ENCODE results near the gene RIPOR2.
"Not testable (repeated sequence)": the region's sequence is repeated elsewhere in the genome, so short reads cannot be mapped to it uniquely, and the experiment has no call there.

Gene RIPOR2

DNA sequence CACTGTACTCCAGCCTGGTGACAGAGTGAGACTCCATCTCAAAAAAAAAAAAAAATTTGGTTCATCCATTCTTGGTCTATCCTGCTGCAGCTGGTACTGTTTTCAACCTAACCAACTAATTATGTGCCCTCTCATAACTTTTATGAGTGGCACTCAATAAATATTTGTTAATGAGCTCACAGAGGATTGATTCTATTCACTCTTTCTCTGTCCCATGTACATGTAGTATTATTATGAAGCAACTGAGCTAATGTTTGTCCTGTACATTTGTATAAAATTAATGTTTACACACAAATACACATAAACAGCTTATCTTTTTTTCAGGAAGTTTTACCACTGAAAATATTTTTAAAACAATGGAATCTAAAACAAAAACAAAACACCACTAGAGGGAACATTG, 10.1 kb downstream of the RIPOR2 start:
- no peak for FAIRE-seq

DNA sequence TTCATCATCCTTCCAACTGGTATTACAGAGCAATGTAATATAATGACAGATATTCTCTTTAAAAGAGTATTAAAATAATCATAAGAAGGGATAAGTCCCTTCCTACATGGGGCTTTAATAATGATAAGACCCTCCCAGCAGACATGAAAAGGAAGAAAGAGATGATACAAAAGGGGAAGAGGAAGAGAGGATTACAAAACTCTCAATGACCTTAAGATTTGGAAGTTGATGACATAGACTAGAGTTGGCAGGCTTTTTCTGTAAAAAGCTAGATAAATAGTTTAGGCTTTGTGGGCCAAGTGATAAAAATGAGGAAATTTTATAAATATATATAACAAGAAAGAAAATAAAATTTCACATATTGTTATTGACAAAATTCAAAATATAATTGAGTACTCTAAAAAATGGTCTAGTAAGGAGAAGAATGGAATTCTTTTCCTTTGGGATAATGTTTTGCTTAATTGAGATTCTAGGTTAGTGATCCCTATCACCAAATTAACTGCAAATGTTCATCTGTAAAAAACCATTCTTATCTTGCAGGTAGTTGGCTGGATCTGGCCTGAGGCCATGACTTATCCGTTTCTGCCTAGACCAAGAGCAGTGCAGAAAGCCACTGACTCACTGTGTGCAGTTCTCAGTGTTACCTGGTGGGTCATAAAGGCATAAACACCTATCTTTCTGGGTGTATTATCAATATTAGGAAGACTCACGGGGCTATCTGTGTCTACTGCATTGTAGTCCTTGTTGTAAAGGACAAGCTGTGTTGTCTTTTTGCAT, 11.0 kb downstream of the RIPOR2 start:
- FAIRE-seq = no peak

DNA sequence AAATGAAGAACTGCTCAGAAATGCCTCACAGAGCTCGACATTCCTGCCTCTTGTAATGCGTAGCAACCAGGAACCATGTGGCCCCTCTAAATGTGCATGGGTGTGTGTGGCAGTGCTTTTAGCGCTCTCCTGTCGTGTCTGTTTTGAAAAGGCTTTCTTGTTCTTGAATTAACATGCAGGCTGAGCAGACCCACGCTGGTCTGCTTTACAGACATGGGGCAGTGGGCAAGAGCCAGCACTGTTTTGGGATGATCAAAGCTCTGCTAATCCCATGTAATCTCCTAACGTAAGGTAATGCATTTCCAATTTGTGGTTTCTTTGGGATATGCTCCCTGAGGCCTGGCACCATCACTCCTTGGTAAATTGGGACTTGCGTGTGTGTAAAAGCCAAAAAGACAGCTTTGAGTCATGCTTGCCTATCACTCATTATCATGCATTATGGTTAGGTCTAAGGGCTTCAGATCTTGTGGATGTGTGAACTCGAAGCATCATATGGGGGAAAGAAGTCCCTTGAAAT, 11.8 kb downstream of the RIPOR2 start:
- no peak for FAIRE-seq

DNA sequence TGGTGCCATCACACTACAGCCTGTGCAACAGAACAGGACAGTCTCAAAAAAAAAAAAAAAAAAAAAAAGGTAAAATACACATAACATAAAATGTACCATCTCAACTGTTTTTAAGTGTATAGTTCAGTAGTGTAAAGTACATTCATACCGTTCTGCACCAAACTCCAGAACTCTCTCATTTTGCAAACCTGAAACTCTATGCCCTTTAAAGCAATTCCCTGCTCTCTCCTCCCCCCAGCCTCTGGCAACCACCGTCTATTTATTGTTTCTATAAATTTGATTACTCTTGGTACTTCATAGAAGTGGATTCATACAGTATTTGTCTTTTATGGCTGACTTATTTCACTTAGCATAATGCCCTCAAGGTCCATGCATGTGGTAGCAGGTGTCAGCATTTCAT, 12.9 kb downstream of the RIPOR2 start:
- no peak for FAIRE-seq

DNA sequence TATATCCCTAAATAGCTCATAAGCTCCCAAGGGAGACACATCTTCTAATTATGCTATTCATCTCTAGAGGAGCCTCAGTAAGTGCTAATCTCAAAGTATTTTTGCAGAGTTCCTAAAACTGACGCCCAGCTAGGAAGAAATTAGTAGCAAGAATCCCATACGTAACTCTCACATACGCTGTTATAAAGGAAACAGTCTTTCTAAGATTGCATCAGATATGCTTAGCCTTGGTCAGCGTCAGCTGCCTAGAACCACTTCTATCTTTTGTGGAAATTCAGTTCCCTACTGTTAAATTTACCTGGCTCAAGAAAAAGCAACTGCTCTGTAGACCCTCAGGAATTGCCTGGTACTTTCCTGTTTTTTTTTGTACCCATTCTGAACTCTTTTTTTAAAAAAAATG, 13.6 kb downstream of the RIPOR2 start:
- FAIRE-seq = no peak

DNA sequence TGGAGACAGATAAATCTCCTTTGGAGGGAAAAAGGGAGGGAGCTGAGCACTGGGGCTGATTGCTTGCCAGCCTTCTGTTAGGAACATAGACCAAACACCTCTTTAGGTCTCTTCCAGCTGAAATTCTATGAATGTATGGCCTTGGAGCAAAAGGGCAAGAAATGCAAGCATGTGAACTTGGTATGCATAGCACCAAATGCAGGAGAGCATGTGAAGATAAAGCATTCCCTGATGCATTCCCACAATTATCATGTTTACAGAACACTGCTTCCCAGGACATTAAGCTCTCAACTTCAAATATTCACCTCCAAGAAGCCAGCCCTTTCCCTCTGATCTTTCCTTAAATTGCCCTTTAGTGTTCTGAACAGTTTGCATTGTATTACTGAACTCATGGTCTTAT, 15.6 kb downstream of the RIPOR2 start:
- FAIRE-seq = no peak

DNA sequence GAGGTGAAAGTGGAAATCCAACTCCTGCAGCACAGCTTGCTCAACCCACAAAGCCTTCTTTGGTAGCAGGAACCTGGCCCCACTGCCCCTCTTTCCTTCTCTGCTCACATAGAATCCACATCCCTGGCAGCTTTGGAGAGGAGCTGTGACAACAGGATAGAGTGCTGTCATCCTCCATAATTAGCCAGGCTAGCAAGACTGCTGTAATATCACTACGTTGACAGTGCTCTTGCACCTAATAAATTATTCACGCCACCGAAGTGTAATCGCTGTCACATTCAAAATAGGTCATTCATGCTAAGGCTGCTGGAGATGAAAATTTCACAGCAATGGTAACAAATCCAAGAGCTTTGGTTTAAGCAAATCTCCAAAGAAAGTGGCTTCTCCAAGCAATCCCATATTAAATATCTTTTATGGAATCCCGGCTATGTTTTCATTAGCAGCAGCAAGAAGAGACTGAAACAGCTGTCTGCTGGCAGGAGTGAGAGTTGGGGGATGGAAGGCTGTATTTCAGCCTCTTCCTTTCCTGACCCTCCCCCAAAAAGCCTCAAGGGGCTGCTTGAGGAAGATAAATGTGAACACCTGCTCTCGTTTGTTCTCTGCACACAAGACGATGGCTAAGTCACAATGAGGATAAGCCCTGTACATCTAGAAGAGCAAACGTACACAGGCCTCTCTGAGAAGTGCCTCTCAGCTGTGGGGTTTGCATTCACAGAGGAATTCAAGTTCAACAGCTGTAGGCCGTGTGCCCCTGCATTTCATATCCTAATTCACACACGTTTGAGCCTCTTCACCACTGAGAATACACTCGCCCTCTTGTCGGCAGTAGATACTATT, 16.5 kb downstream of the RIPOR2 start:
- no peak for FAIRE-seq

DNA sequence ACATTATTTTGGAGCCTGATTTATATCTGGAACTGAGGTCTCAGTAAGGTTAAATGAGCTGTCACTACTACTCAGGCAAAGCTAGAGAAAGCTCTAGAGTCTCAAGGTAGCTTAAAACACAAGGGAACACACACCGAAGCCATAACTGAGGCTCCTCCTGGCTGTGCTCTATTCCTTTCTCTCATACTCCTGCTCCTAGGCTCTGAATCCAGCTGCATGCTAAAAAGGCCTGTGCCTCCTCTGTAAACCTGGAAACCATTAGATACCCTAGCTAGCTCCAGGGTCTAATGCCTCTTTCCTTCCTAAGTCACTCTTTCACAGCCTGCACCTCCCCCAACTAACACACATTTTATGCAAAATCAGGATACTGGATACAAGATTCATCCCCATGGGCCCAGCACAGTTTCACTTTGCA, 17.1 kb downstream of the RIPOR2 start:
- FAIRE-seq = no peak

DNA sequence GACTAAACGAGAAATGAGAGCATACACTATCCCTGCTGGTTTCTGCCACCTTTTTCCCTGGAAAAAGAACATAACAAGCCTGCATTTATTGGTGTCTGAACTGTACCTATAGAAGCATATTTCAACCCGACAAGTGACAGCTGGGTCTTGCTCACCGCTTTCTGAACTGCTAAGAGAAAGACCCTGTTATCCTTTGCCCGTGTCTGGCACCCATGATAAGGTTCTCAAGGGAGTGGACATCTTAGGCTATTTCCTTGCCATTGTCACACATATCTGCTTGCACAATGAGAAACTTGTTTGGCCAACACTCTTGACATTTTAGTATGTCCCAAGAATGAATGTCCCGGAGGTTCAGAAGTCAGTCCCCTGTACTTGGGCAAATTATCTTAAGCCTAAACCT, 19.3 kb downstream of the RIPOR2 start:
- no peak for FAIRE-seq

DNA sequence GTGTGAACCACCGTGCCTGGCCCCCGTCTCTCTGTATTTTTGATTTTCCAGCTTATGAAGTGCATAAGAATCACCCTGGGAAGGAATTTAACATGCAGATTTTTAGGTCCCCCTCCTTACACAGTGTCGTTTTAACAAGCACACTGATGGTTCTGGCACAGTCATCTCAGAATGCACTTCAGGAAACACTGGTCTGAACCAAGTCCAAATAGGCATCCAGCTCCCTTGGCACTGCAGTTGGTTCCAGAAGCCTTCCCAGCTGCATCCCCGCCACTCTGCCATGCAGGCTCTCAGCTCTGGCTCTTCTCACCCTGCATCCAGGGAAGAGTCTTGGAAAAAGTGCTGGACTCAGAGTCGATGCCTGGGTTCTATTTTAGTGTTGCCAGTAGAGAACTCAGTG, 20.1 kb downstream of the RIPOR2 start:
- no peak for FAIRE-seq

DNA sequence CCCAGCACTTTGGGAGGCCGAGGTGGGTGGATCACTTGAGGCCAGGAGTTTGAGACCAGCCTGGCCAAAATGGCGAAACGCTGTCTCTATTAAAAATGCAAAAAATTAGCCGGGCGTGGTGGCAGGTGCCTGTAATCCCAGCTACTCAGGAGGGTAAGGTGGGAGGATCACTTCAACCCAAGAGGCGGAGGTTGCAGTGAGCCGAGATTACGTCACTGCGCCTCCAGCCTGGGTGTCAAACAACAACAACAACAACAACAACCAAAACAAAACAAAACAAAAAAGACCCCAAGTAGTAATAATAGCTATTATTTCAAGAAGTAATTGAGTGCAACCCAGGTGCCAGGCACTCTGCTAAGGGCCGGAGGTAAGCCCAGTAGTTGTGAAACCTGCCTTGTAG, 21.7 kb downstream of the RIPOR2 start:
- not testable (repeated sequence) for FAIRE-seq

DNA sequence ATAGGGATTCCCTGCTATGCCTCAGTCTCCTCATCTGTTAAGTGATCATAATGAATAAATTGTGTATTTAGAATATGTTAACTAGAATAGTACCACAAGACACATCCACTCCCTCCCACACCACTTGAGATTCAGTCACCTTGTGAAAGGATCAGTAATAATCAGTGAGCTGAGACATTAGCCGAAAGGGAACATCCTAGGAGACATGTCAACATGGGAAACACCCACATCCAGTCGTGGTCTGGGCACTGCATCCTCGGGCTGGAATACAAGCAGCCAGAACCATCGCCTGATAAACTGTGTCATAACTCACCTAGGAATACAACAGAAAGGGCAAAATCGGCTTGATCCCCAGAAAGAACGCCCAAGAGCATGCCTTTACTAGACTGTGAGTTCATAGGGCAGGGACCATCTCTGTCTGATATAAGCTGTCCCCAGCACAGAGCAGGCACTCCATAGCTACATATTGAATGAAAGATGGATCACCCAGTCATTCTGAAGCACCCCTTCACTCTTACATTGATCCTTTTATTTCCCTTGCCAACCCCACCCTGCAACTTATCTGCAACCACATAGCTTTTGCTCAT, 23.9 kb downstream of the RIPOR2 start:
- FAIRE-seq = no peak

DNA sequence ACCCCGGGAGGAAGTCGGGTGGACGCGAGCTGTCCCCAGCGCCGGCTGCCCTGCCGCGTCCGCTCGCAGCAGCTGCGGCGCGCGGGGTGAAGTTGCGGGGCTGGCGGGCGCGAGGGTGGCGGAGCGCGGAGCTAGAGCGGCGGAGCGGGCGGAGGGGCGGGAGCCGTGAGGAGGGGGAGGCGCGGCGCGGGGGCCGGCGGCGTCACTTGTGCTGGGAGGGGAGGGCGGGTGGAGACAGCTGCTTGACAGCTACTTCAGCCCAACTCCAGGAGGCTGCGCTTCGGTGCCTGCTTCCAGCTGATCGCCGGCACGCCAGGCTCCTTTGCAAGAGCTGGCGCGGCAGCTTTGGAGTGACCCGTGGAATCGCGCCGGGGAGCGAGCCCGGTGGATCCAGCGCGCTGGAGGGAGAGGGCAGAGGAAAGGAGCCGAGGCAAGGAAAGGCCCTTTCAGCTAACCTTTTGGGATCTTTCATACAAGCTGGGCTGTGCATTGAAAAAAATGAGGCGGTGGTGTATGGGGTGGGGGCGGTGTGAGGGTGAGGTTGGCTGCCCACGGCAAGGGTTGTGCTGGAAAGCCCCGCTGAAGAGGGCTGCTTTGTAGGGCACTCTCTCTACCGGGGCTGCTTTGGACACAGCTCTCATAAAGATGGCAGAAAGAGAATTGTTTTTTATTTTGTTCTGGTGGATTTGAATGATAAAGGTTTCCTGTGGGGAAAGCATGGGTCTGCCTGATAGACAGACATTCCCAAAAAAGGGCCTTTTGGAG, 24.6 kb downstream of the RIPOR2 start:
- FAIRE-seq = no peak

DNA sequence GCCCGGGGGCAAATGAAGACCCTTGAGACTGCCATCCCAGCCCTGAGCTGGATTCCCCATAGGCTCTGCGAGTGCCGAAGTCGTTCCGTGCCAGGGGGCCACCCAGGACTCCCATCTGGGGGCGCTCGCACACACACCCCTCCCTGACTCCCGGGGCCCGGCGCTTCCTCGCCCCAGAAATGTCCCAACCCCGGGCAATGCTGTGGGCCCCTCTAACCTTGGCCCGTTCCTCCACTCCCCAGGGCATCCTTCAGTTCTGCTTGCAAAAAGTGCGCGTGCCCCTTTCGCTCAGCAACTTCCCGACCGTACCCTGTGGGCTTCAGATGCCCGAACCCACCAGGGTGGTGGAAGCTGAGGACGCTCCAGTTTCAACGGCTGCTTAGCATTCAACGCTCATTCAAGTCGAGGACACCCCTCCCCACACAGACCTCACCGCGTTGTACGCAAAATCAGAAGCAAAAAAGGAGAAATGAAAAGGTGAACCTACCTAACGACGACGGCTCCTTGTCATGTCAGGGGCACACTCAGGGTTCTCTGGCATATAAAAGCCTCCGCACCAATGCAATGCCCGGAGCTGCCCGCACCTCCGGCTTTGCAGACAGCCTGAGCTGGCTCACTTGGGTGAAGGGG, 25.3 kb downstream of the RIPOR2 start:
- FAIRE-seq = no peak

DNA sequence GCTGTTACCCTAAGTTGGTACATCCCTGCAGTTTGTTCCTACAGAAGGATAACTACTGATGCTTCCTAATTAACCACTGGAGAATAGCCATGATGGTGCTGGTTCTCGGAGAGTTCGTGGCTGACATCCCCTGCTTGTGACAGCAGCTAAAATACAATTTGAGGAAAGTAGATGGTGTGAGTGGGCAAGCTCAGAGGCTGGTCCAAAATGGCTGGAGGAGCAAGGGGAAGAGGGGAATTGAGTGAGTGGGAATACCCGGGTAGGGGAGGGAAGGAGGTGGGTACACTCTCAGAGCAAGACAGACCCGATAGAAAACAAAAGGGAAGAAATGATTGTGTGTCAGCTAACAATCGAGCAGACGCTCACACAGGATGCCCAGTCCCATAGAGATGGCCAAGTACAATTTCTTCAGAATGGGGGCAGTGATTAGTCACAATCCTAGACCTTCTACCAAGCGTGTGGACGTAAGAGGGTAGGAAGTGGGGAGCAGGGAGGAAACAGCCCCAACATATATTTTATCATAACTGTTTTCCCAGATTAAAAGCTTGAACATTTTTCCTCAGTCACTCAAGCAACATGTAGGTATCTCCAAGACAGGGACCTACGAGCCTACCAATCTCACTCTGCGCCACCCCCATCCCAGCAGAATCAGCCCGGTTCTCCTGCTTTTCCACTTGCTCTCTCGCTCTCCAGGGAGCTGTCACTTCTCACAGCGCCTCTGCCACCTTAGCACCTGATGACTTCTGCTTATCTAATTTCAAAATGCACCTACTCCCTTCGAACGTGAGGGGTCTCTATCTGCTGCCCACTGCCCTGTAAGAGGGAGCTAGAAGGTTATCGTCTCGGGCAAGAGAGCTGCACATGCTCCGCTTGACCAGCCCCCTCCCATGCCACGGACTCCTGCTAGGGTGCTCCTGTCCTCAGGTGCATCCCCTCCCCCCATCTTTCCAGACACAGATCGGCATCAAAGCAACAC, 26.2 kb downstream of the RIPOR2 start:
- no peak for FAIRE-seq

DNA sequence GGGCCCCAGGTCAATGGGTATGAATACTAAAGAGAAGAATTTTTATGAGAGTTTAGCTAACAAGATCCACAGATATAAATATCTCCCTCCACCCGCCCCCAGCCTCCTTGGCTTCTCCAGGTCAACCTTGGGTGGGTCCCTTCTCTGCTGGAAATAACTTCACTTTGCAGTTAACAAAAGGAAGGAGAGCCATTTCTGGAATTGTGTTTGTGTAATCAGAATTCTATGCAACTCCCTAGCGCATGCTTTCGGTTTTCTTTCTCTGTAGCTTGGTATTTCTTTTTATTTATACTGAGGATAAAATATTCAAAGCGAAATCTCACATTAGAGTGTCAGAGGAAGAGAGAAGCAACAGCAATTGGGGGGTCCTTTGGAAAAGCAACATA, 27.1 kb downstream of the RIPOR2 start:
- no peak for FAIRE-seq

DNA sequence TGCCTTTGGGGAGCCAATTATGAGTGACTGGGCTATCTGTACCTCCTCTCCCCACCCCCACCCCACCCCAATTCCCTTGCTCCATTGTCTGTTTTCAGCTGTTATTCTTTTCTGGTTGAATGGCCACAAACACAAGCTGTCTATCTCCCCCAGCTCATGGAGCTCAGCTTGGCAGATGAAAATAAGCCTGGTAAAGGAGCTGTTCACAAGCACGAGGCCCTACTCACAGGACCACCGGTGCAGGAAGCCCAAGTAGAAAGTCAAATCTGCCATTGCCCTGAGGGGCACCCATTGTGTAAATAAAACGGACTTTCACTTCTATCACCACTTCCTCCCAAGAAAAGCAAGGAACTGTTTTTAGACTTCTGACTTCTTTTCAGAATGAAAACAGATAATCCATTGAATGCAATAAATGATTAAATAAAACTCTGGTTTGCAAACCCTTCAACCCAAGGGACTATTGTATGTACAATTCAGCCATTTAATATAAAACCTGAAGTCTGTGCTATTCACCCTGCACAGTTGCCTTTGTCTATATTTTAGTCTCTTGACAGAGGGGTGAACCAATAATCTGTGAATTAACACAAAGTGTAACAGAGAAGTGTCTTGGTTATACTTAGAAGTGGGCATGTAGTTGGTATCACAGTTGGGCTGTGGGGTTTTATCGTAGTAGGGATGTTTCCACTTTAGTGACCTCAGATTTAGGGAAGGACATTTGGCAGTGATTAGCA, 27.7 kb downstream of the RIPOR2 start:
- FAIRE-seq = no peak

DNA sequence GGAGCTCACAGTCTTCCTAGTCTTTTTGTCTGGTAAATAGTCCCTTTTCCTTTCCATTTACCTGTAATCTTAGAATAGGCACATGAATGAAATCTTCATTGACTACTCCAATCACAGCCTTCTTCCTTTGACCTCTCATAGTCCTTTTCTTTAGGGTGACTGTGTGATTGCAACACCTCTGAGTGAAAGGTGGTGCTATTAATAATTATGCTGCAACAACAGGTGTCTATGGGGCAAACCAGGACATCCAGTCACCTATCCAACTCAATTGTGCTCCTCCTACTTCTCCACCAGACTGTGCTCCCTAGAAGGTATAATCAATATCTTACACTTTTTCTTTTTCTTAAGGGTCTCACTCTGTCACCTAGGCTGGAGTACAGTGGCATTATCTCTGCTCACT, 29.4 kb downstream of the RIPOR2 start:
- FAIRE-seq = no peak

DNA sequence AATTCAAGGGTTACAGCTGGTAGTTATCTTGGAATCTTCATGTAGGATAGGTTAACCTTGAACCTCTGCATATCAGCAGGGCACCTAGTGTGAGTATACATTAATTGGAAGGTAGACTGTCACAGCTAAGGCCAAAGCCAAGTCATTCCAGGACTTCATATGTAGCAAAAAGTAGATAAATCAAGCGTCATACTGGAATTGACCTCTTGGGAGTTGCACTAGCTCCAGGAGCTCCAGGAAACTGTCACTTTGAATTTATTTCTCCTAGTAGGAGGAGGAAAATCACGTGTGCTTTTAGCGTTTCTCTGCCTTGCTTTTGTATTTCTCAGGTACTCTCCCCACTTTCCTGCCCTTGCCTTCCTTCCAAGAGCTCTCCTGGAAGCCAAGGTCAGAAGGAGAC, 30.3 kb downstream of the RIPOR2 start:
- FAIRE-seq = no peak

DNA sequence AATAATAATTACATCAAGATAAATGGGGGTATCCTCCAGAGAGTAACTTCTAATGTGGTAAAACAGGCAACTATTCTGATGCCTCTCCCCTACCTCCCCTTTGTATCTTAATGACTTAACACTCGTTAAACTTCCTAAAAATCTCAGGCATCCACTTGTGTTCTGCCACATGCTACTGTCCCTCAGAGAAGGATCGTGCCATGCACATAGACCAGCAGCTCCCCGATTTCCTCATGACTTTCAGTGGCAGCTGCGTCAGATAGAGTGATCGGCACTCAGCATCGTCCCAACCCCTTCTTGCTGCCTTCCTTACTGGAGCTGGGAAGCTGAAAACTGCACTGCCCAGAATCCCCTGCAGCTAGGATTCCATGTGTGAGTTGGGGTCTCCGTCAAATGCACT, 32.1 kb downstream of the RIPOR2 start:
- no peak for FAIRE-seq

DNA sequence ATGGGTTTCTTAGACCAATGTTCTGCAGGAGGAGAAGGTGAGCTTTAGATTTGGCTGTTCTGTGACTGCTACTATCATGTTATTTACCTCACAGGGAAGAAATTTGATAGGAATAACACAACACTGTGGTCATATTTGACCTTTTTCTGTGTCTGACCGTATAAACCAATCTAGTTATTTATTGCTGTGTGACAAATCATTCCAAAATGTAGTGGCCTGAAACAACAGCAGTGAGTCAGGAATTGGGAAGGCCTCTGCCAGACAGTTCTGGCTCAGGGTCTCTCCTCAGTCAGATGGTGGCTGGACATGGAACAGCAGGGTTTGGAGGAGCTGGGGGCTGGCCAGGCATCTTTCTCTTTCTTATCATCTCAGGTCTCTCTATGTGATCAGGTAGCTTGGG, 33.0 kb downstream of the RIPOR2 start:
- FAIRE-seq = no peak

Measured in A204.1 (cell line).